ENCODE results near the gene CEP20.

DNA sequence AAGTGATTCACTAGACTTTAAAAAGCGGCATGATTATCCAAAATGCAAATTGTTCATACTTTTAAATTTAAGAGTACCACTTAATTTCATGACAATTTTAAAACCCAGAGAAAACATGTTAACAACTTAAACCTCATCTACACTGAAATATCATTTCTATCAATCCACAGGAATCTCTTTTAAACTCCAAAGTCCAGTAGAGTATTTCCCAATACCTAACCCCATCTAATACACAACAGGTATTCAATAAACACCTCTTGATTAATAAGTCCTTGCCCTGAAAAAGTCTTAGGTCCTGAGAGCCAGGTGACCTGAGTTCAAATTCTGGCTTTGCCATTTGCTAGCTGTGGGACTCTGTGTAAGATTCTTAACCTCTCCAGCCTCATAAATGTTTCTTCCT, 14.7 kb downstream of the CEP20 start:
- TF ChIP-seq POLR2AphosphoS5 (IDR thresholded peaks at IDR 0.05; ENCODE audit: borderline replicate concordance, low read depth, low read length) (no peak), EZH2 (IDR thresholded peaks at IDR 0.05) (no peak), FOXP2 (optimal IDR thresholded peaks at IDR 0.05; ENCODE audit: control extremely low read depth, extremely low read length, insufficient read depth) (no peak)
